ENCODE results near the gene RLN3. TPM values are rescaled to one million over a fixed set of nuclear protein-coding genes. Genes with fewer than 3 reads are reported as not detected.
A peak's percentile ranks its signal among the peaks of the same experiment; 100 is the strongest.

Gene RLN3
- total and polyA plus RNA-seq, 2 of the 8 experiments (the other 6 are each of a cell fraction or from before 2014, with no cell fraction given), result not detected

DNA sequence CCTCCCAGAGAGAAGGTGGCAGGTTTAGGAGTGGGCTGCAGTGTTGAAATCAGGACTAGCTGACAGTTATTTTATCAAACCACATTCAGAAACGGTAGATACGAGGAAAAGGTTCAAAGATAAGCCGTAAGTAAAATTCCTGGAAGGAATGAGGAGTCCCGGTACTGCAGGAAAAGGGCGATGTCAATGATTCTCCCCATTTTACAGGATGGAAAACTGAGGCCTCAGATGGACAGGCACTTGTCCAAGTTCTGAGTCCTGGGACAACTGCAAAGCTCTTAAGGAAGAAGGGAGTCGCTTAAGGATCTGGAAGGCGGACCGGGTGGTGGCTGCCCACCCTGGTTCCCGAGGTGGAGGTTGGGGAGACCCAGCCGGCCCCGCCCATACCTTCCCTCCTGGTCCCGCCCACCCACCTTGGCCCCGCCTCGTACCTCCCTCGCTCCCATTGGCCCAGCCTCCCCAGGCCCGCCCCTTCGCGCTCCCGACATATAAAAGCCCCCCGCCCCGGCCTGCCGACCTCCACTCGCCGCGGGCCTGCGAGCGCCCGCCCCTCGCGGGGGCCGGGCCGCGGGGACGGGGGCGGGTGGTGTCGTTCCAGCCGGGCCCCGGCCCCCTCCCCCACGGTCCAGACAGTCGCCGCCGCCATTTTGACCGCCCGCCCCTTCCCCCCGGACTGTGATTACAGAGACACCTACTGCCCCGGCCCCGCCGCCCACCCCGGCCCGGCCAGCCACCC, 22.4 kb upstream of the RLN3 start (continued):
- peak; percentile 59; the same call in 1 of the 2 replicates for TF ChIP-seq PHF8 (conservative IDR thresholded peaks at IDR 0.05; ENCODE audit: low read depth, low read length)
- no peak for TF ChIP-seq JUN (IDR thresholded peaks at IDR 0.05; ENCODE audit: low read depth, low read length)
- peak; percentile 69 to 71 for TF ChIP-seq POLR2A (IDR thresholded peaks at IDR 0.05; ENCODE audit: control extremely low read depth in 1 of 2, low read depth in 2 of 2, low read length in 2 of 2)
- TF ChIP-seq EZH2 (IDR thresholded peaks at IDR 0.05; ENCODE audit: low read depth, low read length, severe bottlenecking), result no peak
